ENCODE results near the gene MRPL16. TPM values are rescaled to one million over a fixed set of nuclear protein-coding genes. Genes with fewer than 3 reads are reported as not detected.

The MRPL16 gene
- polyA plus RNA-seq, 1 of the 3 experiments (the other 2 are of a cell fraction), result 77.6 TPM

GRCh38 chr11:59791639-59792038, 18.9 kb downstream of the MRPL16 start:
- no peak overlapping the region for H3K4me3 ChIP-seq (ENCODE audit: low read depth in 2 of 2, low read length in 1 of 2)
- H3K36me3 ChIP-seq (replicated peaks in 1 of 2; ENCODE audit: control insufficient read depth in 1 of 2, insufficient read depth in 2 of 2, low read length in 1 of 2), result peaks cover 43 to 48% of the 10 kb centered on the region in 2 experiments
- no peak overlapping the region for H2AFZ ChIP-seq (ENCODE audit: low read depth)
- H3F3A ChIP-seq (replicated peaks; ENCODE audit: insufficient read depth), result peaks cover 15% of the 10 kb centered on the region
- 0 out of 2 replicates have a peak, but pooled peaks cover 1% of the 10 kb centered on the region for H4K20me1 ChIP-seq (ENCODE audit: insufficient read depth)
- no peak overlapping the region for H3K27ac ChIP-seq (ENCODE audit: low read depth in 2 of 2, low read length in 1 of 2)
- peaks cover 2 to 14% of the 10 kb centered on the region in 2 experiments; a peak in 3 of 4 replicates for H3K4me1 ChIP-seq (ENCODE audit: control insufficient read depth in 1 of 2, insufficient read depth in 2 of 2, low read depth in 1 of 2, low read length in 1 of 2)
- H3K79me2 ChIP-seq (ENCODE audit: insufficient read depth), result peaks cover 14% of the 10 kb centered on the region; the same call in 1 of the 2 replicates
- H3K27me3 ChIP-seq (ENCODE audit: insufficient read depth), result no peaks in the 10 kb centered on the region
- no peak for DNase-seq
- no peak for TF ChIP-seq ZBTB33 (IDR thresholded peaks at IDR 0.05; ENCODE audit: borderline replicate concordance, low read depth)
- no peak for TF ChIP-seq TEAD4 (IDR thresholded peaks at IDR 0.05; ENCODE audit: borderline replicate concordance, insufficient read depth)
- TF ChIP-seq TCF12 (IDR thresholded peaks at IDR 0.05), result no peak
- TF ChIP-seq EZH2phosphoT487 (IDR thresholded peaks at IDR 0.05; ENCODE audit: borderline replicate concordance, low read depth), result no peak
- no peak for TF ChIP-seq POLR2AphosphoS5 (IDR thresholded peaks at IDR 0.05; ENCODE audit: low read depth, low read length)
- no peak for TF ChIP-seq MEF2A (IDR thresholded peaks at IDR 0.05; ENCODE audit: borderline replicate concordance, low read depth)
- TF ChIP-seq MAX (IDR thresholded peaks at IDR 0.05; ENCODE audit: low read depth), result no peak
- no peak for TF ChIP-seq RCOR1 (IDR thresholded peaks at IDR 0.05; ENCODE audit: low read length)
- no peak for TF ChIP-seq RXRA (IDR thresholded peaks at IDR 0.05; ENCODE audit: borderline replicate concordance, low read depth)
- no peak for TF ChIP-seq USF2 (IDR thresholded peaks at IDR 0.05; ENCODE audit: borderline replicate concordance, low read depth, low read length)
- H3K9me3 ChIP-seq, result no peaks in the 10 kb centered on the region
- no peak overlapping the region for H3K9ac ChIP-seq
- H3K4me2 ChIP-seq, result no peak overlapping the region
- no peaks in the 10 kb centered on the region for H3K9me2 ChIP-seq
- CTCF ChIA-PET, result interaction anchor here (1.1 kb wide), 1 partner anchor 10 kb away, joined by 5 read pairs; no protein-coding TSS in a partner anchor
- WGBS (ENCODE audit: low lambda C conversion rate), result 91% methylated on average over 4 of the region's 4 CpGs
- POLR2A ChIA-PET, result interaction anchor here (1.3 kb wide), 1 partner anchor 36 kb away, joined by 3 read pairs; the partner anchor contains the start of gene STX3

GRCh38 chr11:59787816-59788215, 22.8 kb downstream of the MRPL16 start:
- H3K36me3 ChIP-seq (replicated peaks in 1 of 2; ENCODE audit: control insufficient read depth in 1 of 2, insufficient read depth in 2 of 2, low read length in 1 of 2), result peaks cover 13 to 36% of the 10 kb centered on the region in 2 experiments
- peak overlapping the region; percentile 75 to 98; a peak in 3 of 4 replicates for H3K27ac ChIP-seq (ENCODE audit: low read depth in 2 of 2, low read length in 1 of 2)
- ChIA-PET POLR2A (no interaction called here), CTCF (interaction anchor here (0.9 to 4.4 kb wide), 3 partner anchors 14 to 33 kb away, joined by 3 to 19 read pairs (median 3); partner anchors contain the start of gene STX3)
- H3K79me2 ChIP-seq (ENCODE audit: insufficient read depth), result peaks cover 28% of the 10 kb centered on the region; the same call in 1 of the 2 replicates
- H3K4me2 ChIP-seq, result peak overlapping the region; percentile 80
- no peaks in the 10 kb centered on the region for H3K9me2 ChIP-seq
- H3K27me3 ChIP-seq (ENCODE audit: insufficient read depth), result no peaks in the 10 kb centered on the region
- H3K9me3 ChIP-seq, result no peaks in the 10 kb centered on the region
- peaks cover 23% of the 10 kb centered on the region for H3F3A ChIP-seq (replicated peaks; ENCODE audit: insufficient read depth)
- no peak overlapping the region for H2AFZ ChIP-seq (ENCODE audit: low read depth)
- 0 out of 4 replicates have a peak overlapping the region, but pooled peaks of 1 of the 2 experiments have one; percentile 15 for H3K4me3 ChIP-seq (ENCODE audit: low read depth in 2 of 2, low read length in 1 of 2)
- 32% methylated on average over 3 of the region's 3 CpGs for WGBS (ENCODE audit: low lambda C conversion rate)
- H3K9ac ChIP-seq, result peak overlapping the region; percentile 67; the same call in 1 of the 2 replicates
- 0 out of 2 replicates have a peak, but pooled peaks cover 3% of the 10 kb centered on the region for H4K20me1 ChIP-seq (ENCODE audit: insufficient read depth)
- DNase-seq, result no peak
- TF ChIP-seq SMC3 (IDR thresholded peaks at IDR 0.05; ENCODE audit: low read depth, low read length), result no peak
- TF ChIP-seq ELF1 (IDR thresholded peaks at IDR 0.05), result no peak
- no peak for TF ChIP-seq EP300 (IDR thresholded peaks at IDR 0.05; ENCODE audit: borderline replicate concordance in 1 of 2, low read depth in 1 of 2, low read length in 1 of 2)
- TF ChIP-seq CTCF (IDR thresholded peaks at IDR 0.05), result no peak
- TF ChIP-seq TCF12 (IDR thresholded peaks at IDR 0.05), result peak; percentile 63
- TF ChIP-seq FOSL2 (IDR thresholded peaks at IDR 0.05; ENCODE audit: borderline replicate concordance, low read depth), result peak; percentile 3; the same call in 1 of the 2 replicates
- TF ChIP-seq MAX (IDR thresholded peaks at IDR 0.05; ENCODE audit: low read depth), result 0 out of 2 replicates have a peak, but pooled peaks have one; percentile 26
- peaks cover 2 to 28% of the 10 kb centered on the region in 2 experiments; a peak in 3 of 4 replicates for H3K4me1 ChIP-seq (ENCODE audit: control insufficient read depth in 1 of 2, insufficient read depth in 2 of 2, low read depth in 1 of 2, low read length in 1 of 2)
